Neural cell (in vitro differentiated cells): ENCODE data around the gene GBP6. TPM values are rescaled to one million over a fixed set of nuclear protein-coding genes. Genes with fewer than 3 reads are reported as not detected.

ENCODE experiments used
- H2AFZ ChIP-seq: fragments of 200-600, 300-800 bp; sonication (generic), shearing (Covaris generic); 2 replicates; pipeline ENCODE4 v1.6.0; 2014; ENCODE audit warnings: low read depth, mild to moderate bottlenecking, antibody characterized with exemption, low read length, moderate library complexity
- H3F3A ChIP-seq: fragments of 200-600 bp; shearing (Covaris generic); 2 replicates; pipeline ENCODE4 v1.6.1; 2016; ENCODE audit warnings: mild to moderate bottlenecking, moderate library complexity, mixed read lengths, antibody characterized with exemption, low read length; ENCODE audit not compliant: insufficient read depth, poor library complexity, severe bottlenecking
- H3K27ac ChIP-seq: fragments of 200-600, 300-800 bp; sonication (generic), shearing (Covaris generic); 2 replicates; pipeline ENCODE4 v1.5.1; 2014; ENCODE audit warnings: mild to moderate bottlenecking, low read length, moderate library complexity
- H3K27me3 ChIP-seq: fragments of 300-800, 200-600 bp; sonication (generic), shearing (Covaris generic); 2 replicates; pipeline ENCODE4 v1.6.0; 2014; ENCODE audit warnings: mild to moderate bottlenecking, low read depth, low read length, moderate library complexity; ENCODE audit not compliant: insufficient read depth
- H3K36me3 ChIP-seq: fragments of 300-800, 200-600 bp; sonication (generic), shearing (Covaris generic); 2 replicates; pipeline ENCODE4 v1.5.1; 2014; ENCODE audit warnings: mild to moderate bottlenecking, antibody characterized with exemption, low read length, moderate library complexity; ENCODE audit not compliant: insufficient read depth
- H3K4me2 ChIP-seq: fragments of 300-800, 200-600 bp; sonication (generic), shearing (Covaris generic); 2 replicates; pipeline ENCODE4 v1.6.0; 2014; ENCODE audit warnings: mild to moderate bottlenecking, low read length
- H3K4me3 ChIP-seq: fragments of 300-800, 200-600 bp; sonication (generic), shearing (Covaris generic); 2 replicates; pipeline ENCODE4 v1.5.1; 2014; ENCODE audit warnings: mild to moderate bottlenecking, low read length, moderate library complexity
- H3K79me2 ChIP-seq: fragments of 200-600 bp; shearing (Covaris generic); replicated peaks from 2 replicates; pipeline ENCODE4 v1.6.0; 2014; ENCODE audit warnings: mild to moderate bottlenecking, low read length, moderate library complexity; ENCODE audit not compliant: insufficient read depth
- H3K9ac ChIP-seq: fragments of 300-800, 200-600 bp; sonication (generic), shearing (Covaris generic); 2 replicates; pipeline ENCODE4 v1.6.1; 2016; ENCODE audit warnings: mild to moderate bottlenecking, low read length, mixed read lengths
- H3K9me2 ChIP-seq: fragments of 200-600 bp; shearing (Covaris generic); 2 replicates; pipeline ENCODE4 v1.6.1; 2016; ENCODE audit warnings: mild to moderate bottlenecking, low read length, mixed read lengths; ENCODE audit not compliant: insufficient read depth
- H3K9me3 ChIP-seq: fragments of 200-600, 300-800 bp; sonication (generic), shearing (Covaris generic); 2 replicates; pipeline ENCODE4 v1.6.1; 2016; ENCODE audit warnings: mild to moderate bottlenecking, mixed run types, low read length, moderate library complexity, mixed read lengths
- H4K20me1 ChIP-seq: fragments of 200-600 bp; shearing (Covaris generic); 2 replicates; pipeline ENCODE4 v1.6.1; 2016; ENCODE audit warnings: mild to moderate bottlenecking, mixed run types; ENCODE audit not compliant: insufficient read depth
- EP300 ChIP-seq: fragments of 450-650 bp; conservative IDR thresholded peaks from 2 replicates; pipeline ENCODE4 v1.6.1; 2014; ENCODE audit warnings: antibody characterized with exemption, mild to moderate bottlenecking, moderate library complexity; ENCODE audit not compliant: poor library complexity, severe bottlenecking
- EZH2 ChIP-seq: fragments of 200-600, 300-800 bp; shearing (Covaris generic), sonication (generic); IDR thresholded peaks from 2 replicates; pipeline ENCODE4 v1.6.1; 2014; ENCODE audit warnings: antibody characterized with exemption, low read length, borderline replicate concordance, mild to moderate bottlenecking; ENCODE audit not compliant: insufficient read depth, poor library complexity, severe bottlenecking
- MXI1 ChIP-seq: fragments of 450-650 bp; conservative IDR thresholded peaks from 2 replicates; pipeline ENCODE4 v1.6.1; 2014; ENCODE audit warnings: antibody characterized with exemption, mild to moderate bottlenecking; ENCODE audit not compliant: poor library complexity, severe bottlenecking
- POLR2AphosphoS5 ChIP-seq: IDR thresholded peaks from 2 replicates; pipeline ENCODE4 v1.6.1; 2012
- RAD21 ChIP-seq: fragments of 450-650 bp; conservative IDR thresholded peaks from 2 replicates; pipeline ENCODE4 v1.6.1; 2014; ENCODE audit warnings: antibody characterized with exemption, mild to moderate bottlenecking, moderate library complexity
- SMC3 ChIP-seq: fragments of 450-650 bp; conservative IDR thresholded peaks from 2 replicates; pipeline ENCODE4 v1.6.1; 2014; ENCODE audit warnings: antibody characterized with exemption, mild to moderate bottlenecking, moderate library complexity; ENCODE audit not compliant: poor library complexity
- TAF1 ChIP-seq: IDR thresholded peaks from 2 replicates; pipeline ENCODE4 v1.6.1; 2012; ENCODE audit warnings: low read depth
- polyA plus RNA-seq: library from polyadenylated mRNA; depleted of rRNA; stranded (reverse); fragments of >200 nt; gene quantifications from 2 replicates; pipeline ENCODE4 v1.2.3, GENCODE V29; 2014
- TF ChIP-seq, protein P1 (sequence below): IDR thresholded peaks from 2 replicates; pipeline ENCODE4 v1.6.1; 2012; ENCODE audit warnings: borderline replicate concordance
- TF ChIP-seq, protein P2 (sequence below): fragments of 450-650 bp; IDR thresholded peaks from 2 replicates; pipeline ENCODE4 v1.5.1; 2014; ENCODE audit warnings: antibody characterized with exemption, mild to moderate bottlenecking, moderate library complexity; ENCODE audit not compliant: poor library complexity, severe bottlenecking

GBP6 gene
- polyA plus RNA-seq, 1 donor from 2014 or later = not detected

DNA sequence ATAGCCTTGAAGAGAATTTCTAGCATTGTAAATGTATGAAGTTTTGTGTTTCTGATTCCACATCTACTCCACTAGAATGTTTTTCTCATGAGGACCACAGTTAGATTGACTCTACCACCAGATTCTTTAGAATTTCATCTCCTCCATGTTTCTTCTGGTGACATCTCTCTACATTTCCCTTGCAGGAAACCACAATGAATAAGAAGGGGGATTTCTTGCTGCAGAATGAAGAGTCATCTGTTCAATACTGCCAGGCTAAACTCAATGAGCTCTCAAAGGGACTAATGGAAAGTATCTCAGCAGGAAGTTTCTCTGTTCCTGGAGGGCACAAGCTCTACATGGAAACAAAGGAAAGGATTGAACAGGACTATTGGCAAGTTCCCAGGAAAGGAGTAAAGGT lies 18.6 kb downstream of the GBP6 start:
- H3K27ac ChIP-seq = no peak overlapping the region
- H3K79me2 ChIP-seq = no peaks in the 10 kb centered on the region
- no peaks in the 10 kb centered on the region for H4K20me1 ChIP-seq
- no peak overlapping the region for H3K9ac ChIP-seq
- H3F3A ChIP-seq = no peaks in the 10 kb centered on the region
- H3K9me3 ChIP-seq = no peaks in the 10 kb centered on the region
- H3K4me2 ChIP-seq = no peak overlapping the region
- H3K27me3 ChIP-seq = no peaks in the 10 kb centered on the region
- TF ChIP-seq RAD21 (no peak), MXI1 (no peak), TAF1 (no peak), EP300 (no peak), SMC3 (no peak), EZH2 (no peak), POLR2AphosphoS5 (no peak)
- TF ChIP-seq, protein P1, sequence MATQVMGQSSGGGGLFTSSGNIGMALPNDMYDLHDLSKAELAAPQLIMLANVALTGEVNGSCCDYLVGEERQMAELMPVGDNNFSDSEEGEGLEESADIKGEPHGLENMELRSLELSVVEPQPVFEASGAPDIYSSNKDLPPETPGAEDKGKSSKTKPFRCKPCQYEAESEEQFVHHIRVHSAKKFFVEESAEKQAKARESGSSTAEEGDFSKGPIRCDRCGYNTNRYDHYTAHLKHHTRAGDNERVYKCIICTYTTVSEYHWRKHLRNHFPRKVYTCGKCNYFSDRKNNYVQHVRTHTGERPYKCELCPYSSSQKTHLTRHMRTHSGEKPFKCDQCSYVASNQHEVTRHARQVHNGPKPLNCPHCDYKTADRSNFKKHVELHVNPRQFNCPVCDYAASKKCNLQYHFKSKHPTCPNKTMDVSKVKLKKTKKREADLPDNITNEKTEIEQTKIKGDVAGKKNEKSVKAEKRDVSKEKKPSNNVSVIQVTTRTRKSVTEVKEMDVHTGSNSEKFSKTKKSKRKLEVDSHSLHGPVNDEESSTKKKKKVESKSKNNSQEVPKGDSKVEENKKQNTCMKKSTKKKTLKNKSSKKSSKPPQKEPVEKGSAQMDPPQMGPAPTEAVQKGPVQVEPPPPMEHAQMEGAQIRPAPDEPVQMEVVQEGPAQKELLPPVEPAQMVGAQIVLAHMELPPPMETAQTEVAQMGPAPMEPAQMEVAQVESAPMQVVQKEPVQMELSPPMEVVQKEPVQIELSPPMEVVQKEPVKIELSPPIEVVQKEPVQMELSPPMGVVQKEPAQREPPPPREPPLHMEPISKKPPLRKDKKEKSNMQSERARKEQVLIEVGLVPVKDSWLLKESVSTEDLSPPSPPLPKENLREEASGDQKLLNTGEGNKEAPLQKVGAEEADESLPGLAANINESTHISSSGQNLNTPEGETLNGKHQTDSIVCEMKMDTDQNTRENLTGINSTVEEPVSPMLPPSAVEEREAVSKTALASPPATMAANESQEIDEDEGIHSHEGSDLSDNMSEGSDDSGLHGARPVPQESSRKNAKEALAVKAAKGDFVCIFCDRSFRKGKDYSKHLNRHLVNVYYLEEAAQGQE = no peak
- TF ChIP-seq, protein P2, sequence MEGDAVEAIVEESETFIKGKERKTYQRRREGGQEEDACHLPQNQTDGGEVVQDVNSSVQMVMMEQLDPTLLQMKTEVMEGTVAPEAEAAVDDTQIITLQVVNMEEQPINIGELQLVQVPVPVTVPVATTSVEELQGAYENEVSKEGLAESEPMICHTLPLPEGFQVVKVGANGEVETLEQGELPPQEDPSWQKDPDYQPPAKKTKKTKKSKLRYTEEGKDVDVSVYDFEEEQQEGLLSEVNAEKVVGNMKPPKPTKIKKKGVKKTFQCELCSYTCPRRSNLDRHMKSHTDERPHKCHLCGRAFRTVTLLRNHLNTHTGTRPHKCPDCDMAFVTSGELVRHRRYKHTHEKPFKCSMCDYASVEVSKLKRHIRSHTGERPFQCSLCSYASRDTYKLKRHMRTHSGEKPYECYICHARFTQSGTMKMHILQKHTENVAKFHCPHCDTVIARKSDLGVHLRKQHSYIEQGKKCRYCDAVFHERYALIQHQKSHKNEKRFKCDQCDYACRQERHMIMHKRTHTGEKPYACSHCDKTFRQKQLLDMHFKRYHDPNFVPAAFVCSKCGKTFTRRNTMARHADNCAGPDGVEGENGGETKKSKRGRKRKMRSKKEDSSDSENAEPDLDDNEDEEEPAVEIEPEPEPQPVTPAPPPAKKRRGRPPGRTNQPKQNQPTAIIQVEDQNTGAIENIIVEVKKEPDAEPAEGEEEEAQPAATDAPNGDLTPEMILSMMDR = no peak
- H3K9me2 ChIP-seq = no peaks in the 10 kb centered on the region
- H3K4me3 ChIP-seq = no peak overlapping the region
- H3K36me3 ChIP-seq = no peaks in the 10 kb centered on the region
- no peak overlapping the region for H2AFZ ChIP-seq

GRCh38 chr1:89383185-89383584 lies 19.3 kb downstream of the GBP6 start:
- Histone ChIP-seq H3K9me3 (no peaks in the 10 kb centered on the region), H2AFZ (no peak overlapping the region), H3K9ac (no peak overlapping the region), H3K27me3 (no peaks in the 10 kb centered on the region), H3K27ac (no peak overlapping the region), H3K4me2 (no peak overlapping the region), H3K9me2 (no peaks in the 10 kb centered on the region), H4K20me1 (no peaks in the 10 kb centered on the region), H3K79me2 (no peaks in the 10 kb centered on the region), H3K36me3 (no peaks in the 10 kb centered on the region), H3F3A (no peaks in the 10 kb centered on the region), H3K4me3 (no peak overlapping the region)
- TF ChIP-seq MXI1 (no peak), RAD21 (no peak), POLR2AphosphoS5 (no peak), EZH2 (no peak), SMC3 (no peak), EP300 (no peak), TAF1 (no peak)
- TF ChIP-seq, protein P2 = no peak
- TF ChIP-seq, protein P1 = no peak
